Astrocyte of the spinal cord (primary cell): ENCODE results near the gene DHRSX.

Experiments used
- DNase-seq: peaks from one replicate; pipeline ENCODE4 v3.0.0; 2011; ENCODE audit warnings: low read depth, low spot score
- H3K4me3 ChIP-seq: 2 replicates; pipeline ENCODE4 v1.5.1; 2011; ENCODE audit warnings: low read depth, mild to moderate bottlenecking, low read length, moderate library complexity
- CTCF ChIP-seq: IDR thresholded peaks from 2 replicates; pipeline ENCODE4 v1.5.1; 2012; ENCODE audit warnings: low read depth, mild to moderate bottlenecking, low read length, inconsistent platforms
- in situ Hi-C: cut with HindIII; loops from 2 replicates; pipeline ENCODE4 v1.10.0; 2017; ENCODE audit warnings: low sequenced_read_pairs

Gene DHRSX

DNA sequence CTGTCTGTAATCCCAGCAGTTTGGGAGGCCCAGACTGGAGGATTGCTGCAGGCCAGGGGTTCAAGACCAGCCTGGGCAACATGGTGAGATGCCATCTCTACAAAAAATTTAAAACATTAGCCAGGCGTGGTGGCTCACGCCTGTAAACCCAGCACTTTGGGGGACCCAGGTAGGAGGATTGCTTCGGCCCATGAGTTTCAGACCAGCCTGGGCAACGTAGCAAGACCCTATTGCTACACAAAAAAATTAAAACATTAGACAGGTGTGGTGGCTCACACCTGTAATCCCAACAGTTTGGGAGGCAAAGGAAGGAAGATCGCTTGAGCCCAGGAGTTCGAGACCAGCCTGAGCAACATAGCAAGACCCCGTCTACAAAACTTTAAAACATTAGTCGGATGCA is 1.3 kb downstream of the DHRSX start:
- peak overlapping the region; percentile 68 for H3K4me3 ChIP-seq
- in situ Hi-C loops: no loop called here
- no peak for TF ChIP-seq CTCF
- DNase-seq: no peak

GRCh38 chrX:2498781-2499302 is 1.9 kb downstream of the DHRSX start:
- TF ChIP-seq CTCF: no peak
- H3K4me3 ChIP-seq: peak overlapping the region; percentile 21
- DNase-seq: peak; percentile 47
- in situ Hi-C loops: no loop called here

DNA sequence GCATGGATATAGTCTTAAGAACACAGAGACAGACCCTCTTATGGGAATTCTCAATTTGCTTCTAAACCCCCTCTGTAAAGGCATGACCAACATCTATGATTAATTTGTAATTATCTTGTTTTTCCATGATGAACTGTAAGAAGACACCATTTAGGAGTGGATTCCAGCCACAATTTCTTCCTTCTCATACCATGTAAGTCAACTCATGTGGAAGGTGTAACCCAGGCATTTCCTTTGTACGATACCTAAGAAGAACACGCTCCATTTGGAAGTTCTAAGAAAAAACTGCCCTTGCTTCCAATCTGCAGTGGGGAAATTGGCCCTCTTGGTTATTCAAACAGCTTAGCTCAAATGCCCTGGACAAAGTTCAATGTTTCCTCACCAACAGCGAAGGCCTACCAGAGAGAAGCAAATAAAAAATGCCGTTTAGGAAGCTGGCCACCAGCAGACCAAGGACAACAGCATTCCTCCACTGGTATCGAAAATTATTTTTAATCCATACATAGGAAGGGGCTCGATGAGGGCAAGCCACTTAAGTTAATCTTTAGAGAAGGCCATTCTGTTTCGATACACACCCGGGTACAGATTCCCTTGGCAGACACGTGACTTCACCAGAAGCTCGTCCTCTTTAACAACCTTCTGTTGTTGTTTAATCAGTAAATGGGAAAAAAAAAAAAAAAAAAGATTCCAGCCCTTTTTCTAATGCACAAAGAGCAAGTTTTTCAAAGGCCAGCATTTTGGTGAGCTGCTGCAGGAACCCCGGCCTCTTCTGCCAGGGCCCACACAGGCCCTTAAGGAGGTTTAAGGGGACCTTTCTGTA is 2.6 kb downstream of the DHRSX start:
- peak overlapping the region; percentile 21 for H3K4me3 ChIP-seq
- in situ Hi-C loops: no loop called here
- TF ChIP-seq CTCF: no peak
- DNase-seq: peak; percentile 48

GRCh38 chrX:2495595-2495994 is 5.2 kb downstream of the DHRSX start:
- DNase-seq: no peak
- no peak for TF ChIP-seq CTCF
- no peak overlapping the region for H3K4me3 ChIP-seq
- in situ Hi-C loops: no loop called here

DNA sequence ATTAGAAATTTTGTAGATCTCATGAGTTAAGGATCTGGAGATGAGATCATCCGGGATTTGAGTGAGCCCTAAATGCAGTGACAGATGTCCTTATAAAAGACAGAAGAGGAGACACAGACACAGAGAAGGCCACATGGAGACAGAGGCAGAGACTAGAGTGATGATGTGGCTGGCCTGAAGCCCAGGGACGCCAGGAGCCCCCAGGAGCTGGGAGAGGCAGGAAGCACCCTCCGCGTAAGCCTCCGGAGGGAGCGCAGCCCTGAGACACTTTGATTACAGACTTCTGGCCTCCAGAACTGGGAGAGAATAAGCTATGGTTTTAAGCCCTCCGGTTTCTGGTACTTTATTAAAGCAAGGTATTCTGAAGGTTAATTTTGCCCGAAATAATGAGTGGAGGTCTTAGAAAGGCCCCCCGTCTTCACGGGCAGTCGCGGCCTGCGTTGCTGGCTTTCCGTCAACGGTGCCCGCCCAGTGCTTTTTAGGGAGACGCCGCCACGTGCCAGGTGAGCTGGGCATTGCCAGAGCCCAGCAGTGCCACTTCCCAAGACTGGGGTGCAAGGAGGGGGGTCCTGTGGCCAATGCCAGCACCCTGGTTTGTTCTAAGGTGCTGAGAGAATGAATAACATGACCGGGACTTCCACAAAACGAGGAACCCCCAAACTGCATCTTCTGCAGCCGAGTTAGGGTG is 8.1 kb downstream of the DHRSX start:
- no peak for TF ChIP-seq CTCF
- H3K4me3 ChIP-seq: no peak overlapping the region
- no peak for DNase-seq
- in situ Hi-C loops: no loop called here

- in situ Hi-C loops: no loop called here
- no peak for DNase-seq
- TF ChIP-seq CTCF: no peak
- H3K4me3 ChIP-seq: no peak overlapping the region
Measured at GRCh38 chrX:2490634-2491033, 10.1 kb downstream of the DHRSX start.
